Breast epithelium (tissue), 4 donors: ENCODE results near the gene MYO1A. TPM values are rescaled to one million over a fixed set of nuclear protein-coding genes. Genes with fewer than 3 reads are reported as not detected.
"Not testable (repeated sequence)": the region's sequence is repeated elsewhere in the genome, so short reads cannot be mapped to it uniquely, and the experiment has no call there.

Experiments used
- DNase-seq, 2 donors: peaks; one replicate each; pipeline ENCODE4 v3.0.0-alpha.2; 2019; ENCODE audit warnings: low spot score in 2 of 2
- H3K27ac ChIP-seq, 2 donors: fragments of 200-600 bp; sonication (generic) in 1 of 2; one replicate each; pipeline ENCODE4 v1.5.1; 2016 to 2019; ENCODE audit warnings: mild to moderate bottlenecking in 1 of 2
- H3K27me3 ChIP-seq, 2 donors: fragments of 200-600 bp; sonication (generic) in 1 of 2; one replicate each; pipeline versions ENCODE4 v1.5.1 to v1.6.0; 2017 to 2019; ENCODE audit warnings: control low read depth in 1 of 2, mild to moderate bottlenecking in 1 of 2
- H3K36me3 ChIP-seq: fragments of 200-600 bp; one replicate; pipeline ENCODE4 v1.5.1; 2019
- H3K4me1 ChIP-seq, 2 donors: fragments of 200-600 bp; sonication (generic); one replicate each; pipeline ENCODE4 v1.5.1; 2016 to 2019; ENCODE audit warnings: control low read depth in 1 of 2
- H3K4me3 ChIP-seq, 3 donors: fragments of 200-600 bp; sonication (generic); 1 replicate in 2 of 3; 2 replicates in 1 of 3; pipeline ENCODE4 v1.5.1; 2016 to 2019; ENCODE audit warnings: mild to moderate bottlenecking in 3 of 3, moderate library complexity in 2 of 3
- H3K9me3 ChIP-seq, 2 donors: fragments of 200-600 bp; sonication (generic) in 1 of 2; one replicate each; pipeline ENCODE4 v1.5.1; 2016 to 2019; ENCODE audit warnings: control low read depth in 1 of 2
- CTCF ChIP-seq, 3 donors: fragments of 450-650 bp; IDR thresholded peaks; one replicate each; pipeline ENCODE4 v1.5.1; 2016 to 2017; ENCODE audit warnings: antibody characterized with exemption in 3 of 3, mild to moderate bottlenecking in 3 of 3, moderate library complexity in 3 of 3
- POLR2A ChIP-seq: fragments of 450-650 bp; IDR thresholded peaks from one replicate; pipeline ENCODE4 v1.6.1; 2016; ENCODE audit warnings: antibody characterized with exemption, mild to moderate bottlenecking, moderate library complexity
- POLR2AphosphoS5 ChIP-seq, 3 donors: sonication (generic); formaldehyde crosslinking; IDR thresholded peaks; one replicate each; pipeline ENCODE4 v1.6.1; 2017; ENCODE audit warnings: antibody characterized with exemption in 3 of 3
- intact Hi-C: fragments of 100-400 bp; cut with DNase I; formaldehyde crosslinking; loops from one replicate; pipeline ENCODE4 v1.15.1; 2023; ENCODE audit warnings: low total_unique reads
- total RNA-seq, 3 donors: library from RNA; depleted of rRNA; stranded (reverse); fragments of >200 nt; gene quantifications; one replicate each; pipeline ENCODE4 v1.1.0, GENCODE V29; 2016

The MYO1A gene
- total RNA-seq, 3 donors from 2014 or later, result 0.15 to 2.2 (median 0.98) TPM

DNA sequence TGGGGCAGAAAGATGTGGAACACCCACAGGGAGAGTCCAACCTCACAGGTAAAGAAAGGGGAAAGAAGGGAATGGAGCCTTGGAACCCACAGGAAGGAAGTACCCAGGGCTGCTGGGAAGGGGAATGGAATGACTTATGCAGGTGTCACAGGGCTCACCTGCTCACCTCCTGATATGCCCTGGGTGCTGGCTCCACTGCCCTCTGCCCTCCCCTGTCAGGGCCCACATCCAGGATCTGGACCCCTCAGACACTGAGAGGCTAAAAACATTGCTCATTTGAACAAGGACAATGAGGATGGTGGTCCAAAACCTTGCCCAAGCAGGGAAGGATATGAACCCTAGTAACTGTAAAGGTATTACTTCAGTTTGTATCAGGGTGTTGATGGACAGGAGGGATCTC lies 62.9 kb downstream of the MYO1A start:
- no peaks in the 10 kb centered on the region for H3K36me3 ChIP-seq
- H3K9me3 ChIP-seq, result no peaks in the 10 kb centered on the region
- no peaks in the 10 kb centered on the region for H3K27me3 ChIP-seq
- intact Hi-C loops, result no loop called here
- no peak overlapping the region for H3K4me3 ChIP-seq
- TF ChIP-seq POLR2A, result no peak
- TF ChIP-seq CTCF (IDR thresholded peaks at IDR 0.05), result no peak
- no peak for TF ChIP-seq POLR2AphosphoS5 (IDR thresholded peaks at IDR 0.05)
- no peak overlapping the region for H3K27ac ChIP-seq
- peaks cover 0 to 6% of the 10 kb centered on the region in 2 donors for H3K4me1 ChIP-seq
- no peak for DNase-seq

GRCh38 chr12:56985714-56986113 lies 64.2 kb downstream of the MYO1A start:
- intact Hi-C loops, H3K27me3 ChIP-seq, H3K9me3 ChIP-seq, H3K4me1 ChIP-seq, H3K4me3 ChIP-seq, H3K36me3 ChIP-seq: not testable (repeated sequence)
- TF ChIP-seq POLR2AphosphoS5 (IDR thresholded peaks at IDR 0.05), result peak in 1 of 3 donors; percentile 60
- H3K27ac ChIP-seq, result peak overlapping the region; percentile 61
- peak; percentile 74 to 83 for DNase-seq

- TF ChIP-seq POLR2A, result no peak
- no peak for TF ChIP-seq CTCF (IDR thresholded peaks at IDR 0.05)
- TF ChIP-seq POLR2AphosphoS5 (IDR thresholded peaks at IDR 0.05), result no peak
- intact Hi-C loops, result no loop called here
- H3K4me1 ChIP-seq, result peaks cover 0 to 6% of the 10 kb centered on the region in 2 donors
Measured at GRCh38 chr12:56983386-56983785, 66.5 kb downstream of the MYO1A start.

DNA sequence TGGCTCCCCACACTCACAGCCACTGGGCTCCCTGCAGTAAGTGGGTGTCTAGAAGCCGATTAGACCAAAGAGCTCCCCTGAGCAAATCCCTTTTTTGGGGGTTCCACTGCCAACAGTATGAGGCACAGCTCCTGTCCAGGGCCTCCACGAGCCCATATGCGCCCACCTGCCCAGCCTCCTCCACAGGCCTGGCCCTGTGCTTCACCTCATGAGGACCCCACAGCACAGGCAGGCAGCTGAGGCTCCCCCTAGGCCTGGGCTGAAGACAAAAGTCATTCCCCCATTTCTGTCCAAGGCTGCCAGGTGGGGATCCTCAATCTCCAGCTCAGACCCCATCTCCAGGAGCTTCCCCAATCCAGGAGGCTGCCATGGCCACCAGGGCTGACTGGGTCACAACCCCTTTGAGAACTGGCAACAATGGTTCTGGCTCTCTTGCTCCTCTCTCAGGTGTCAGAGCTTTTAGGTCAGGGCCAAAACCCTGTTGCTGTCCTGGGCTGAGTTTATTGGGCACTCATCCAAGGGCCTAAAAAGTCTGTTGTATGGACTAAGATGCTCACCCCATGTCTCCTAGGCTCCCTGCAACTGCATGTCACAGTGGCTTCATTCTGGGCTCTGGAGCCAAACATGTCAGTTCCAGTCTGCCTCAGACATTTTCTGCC lies 67.2 kb downstream of the MYO1A start:
- DNase-seq, H3K27me3 ChIP-seq, intact Hi-C loops, H3K4me3 ChIP-seq, H3K36me3 ChIP-seq, H3K9me3 ChIP-seq, H3K27ac ChIP-seq, H3K4me1 ChIP-seq: not testable (repeated sequence)

More at GRCh38 chr12:56983386-56983785, 66.5 kb downstream of the MYO1A start:
- H3K27me3 ChIP-seq, result no peaks in the 10 kb centered on the region
- H3K36me3 ChIP-seq, result no peaks in the 10 kb centered on the region
- H3K4me3 ChIP-seq, result no peak overlapping the region
- H3K27ac ChIP-seq, result no peak overlapping the region
- H3K9me3 ChIP-seq, result no peaks in the 10 kb centered on the region
- DNase-seq, result no peak

GRCh38 chr12:56980941-56981530 lies 68.9 kb downstream of the MYO1A start:
- TF ChIP-seq POLR2AphosphoS5 (IDR thresholded peaks at IDR 0.05) (no peak), POLR2A (no peak), CTCF (IDR thresholded peaks at IDR 0.05) (no peak)
- no peak for DNase-seq
- H3K4me1 ChIP-seq, result peaks cover 0 to 1% of the 10 kb centered on the region in 2 donors
- H3K27me3 ChIP-seq, result no peaks in the 10 kb centered on the region
- intact Hi-C loops, result no loop called here
- no peaks in the 10 kb centered on the region for H3K9me3 ChIP-seq
- H3K4me3 ChIP-seq, result no peak overlapping the region
- no peaks in the 10 kb centered on the region for H3K36me3 ChIP-seq
- H3K27ac ChIP-seq, result no peak overlapping the region

- DNase-seq, result no peak
- no peaks in the 10 kb centered on the region for H3K27me3 ChIP-seq
- H3K27ac ChIP-seq, result no peak overlapping the region
- no peak for TF ChIP-seq CTCF (IDR thresholded peaks at IDR 0.05)
- no peak for TF ChIP-seq POLR2A
- TF ChIP-seq POLR2AphosphoS5 (IDR thresholded peaks at IDR 0.05), result no peak
- intact Hi-C loops, result no loop called here
- no peaks in the 10 kb centered on the region for H3K4me1 ChIP-seq
- no peak overlapping the region for H3K4me3 ChIP-seq
- H3K36me3 ChIP-seq, result no peaks in the 10 kb centered on the region
- no peaks in the 10 kb centered on the region for H3K9me3 ChIP-seq
Measured at GRCh38 chr12:56980268-56980667, 69.7 kb downstream of the MYO1A start.
